HG03457 (cell line): ENCODE measurements around the gene SLC7A1.

Experiments used
- ATAC-seq: cut with Tn5 transposase; IDR thresholded peaks from one replicate; pipeline ENCODE4 v1.9.1; 2021; ENCODE audit warnings: moderate number of reproducible peaks; ENCODE audit not compliant: unreplicated experiment

The SLC7A1 gene

GRCh38 chr13:29513002-29513980 lies 82.2 kb downstream of the SLC7A1 start:
- no peak for ATAC-seq

- no peak for ATAC-seq
Observed at GRCh38 chr13:29511980-29512379, 83.5 kb downstream of the SLC7A1 start.

- no peak for ATAC-seq
Observed at GRCh38 chr13:29511106-29511796, 84.2 kb downstream of the SLC7A1 start.

GRCh38 chr13:29510651-29511084 lies 84.8 kb downstream of the SLC7A1 start:
- no peak for ATAC-seq

GRCh38 chr13:29509999-29510589 lies 85.4 kb downstream of the SLC7A1 start:
- ATAC-seq, result no peak

GRCh38 chr13:29508876-29509252 lies 86.6 kb downstream of the SLC7A1 start:
- no peak for ATAC-seq

GRCh38 chr13:29508130-29508875 lies 87.2 kb downstream of the SLC7A1 start:
- no peak for ATAC-seq

GRCh38 chr13:29507356-29507755 lies 88.1 kb downstream of the SLC7A1 start:
- ATAC-seq, result no peak

GRCh38 chr13:29505950-29506349 lies 89.5 kb downstream of the SLC7A1 start:
- no peak for ATAC-seq

- ATAC-seq, result no peak
Observed at GRCh38 chr13:29505511-29505910, 90.0 kb downstream of the SLC7A1 start.

- no peak for ATAC-seq
Observed at GRCh38 chr13:29504691-29505090, 90.8 kb downstream of the SLC7A1 start.

GRCh38 chr13:29503041-29503837 lies 92.2 kb downstream of the SLC7A1 start:
- no peak for ATAC-seq

GRCh38 chr13:29502391-29503008 lies 93.0 kb downstream of the SLC7A1 start:
- no peak for ATAC-seq

GRCh38 chr13:29501674-29502073 lies 93.8 kb downstream of the SLC7A1 start:
- no peak for ATAC-seq

GRCh38 chr13:29500386-29500785 lies 95.1 kb downstream of the SLC7A1 start:
- ATAC-seq, result no peak

GRCh38 chr13:29499506-29500165 lies 95.9 kb downstream of the SLC7A1 start:
- ATAC-seq, result no peak

GRCh38 chr13:29498426-29499040 lies 97.0 kb downstream of the SLC7A1 start:
- no peak for ATAC-seq

- no peak for ATAC-seq
Observed at GRCh38 chr13:29497137-29497654, 98.3 kb downstream of the SLC7A1 start.
